Common myeloid progenitor, CD34-positive (primary cell): ENCODE results near the gene DACT2.
"Not testable (repeated sequence)": the region's sequence is repeated elsewhere in the genome, so short reads cannot be mapped to it uniquely, and the experiment has no call there.

ENCODE experiments used
- CTCF ChIA-PET: fragments of 350-600 bp; sonication (Branson Sonifier 250); formaldehyde crosslinking; loops from one replicate; lab custom pipeline; 2021; ENCODE audit warnings: antibody characterized with exemption; lab: Charles Lee
- POLR2A ChIA-PET: fragments of 350-600 bp; sonication (Branson Sonifier 250); formaldehyde crosslinking; loops from one replicate; lab custom pipeline; 2021; ENCODE audit warnings: antibody characterized with exemption; lab: Charles Lee
- DNase-seq, 3 donors: peaks; one replicate each; pipeline versions ENCODE4 v3.0.0 to v3.0.0-alpha.2; 2013
- H3K27ac ChIP-seq, 2 experiments: 1 replicate in 1 of 2; 2 replicates in 1 of 2; pipeline ENCODE4 v1.7.0; 2013; ENCODE audit warnings: inconsistent platforms in 2 of 2, low read length in 2 of 2, mild to moderate bottlenecking in 2 of 2, low read depth in 1 of 2, moderate library complexity in 1 of 2; ENCODE audit not compliant: severe bottlenecking in 2 of 2, insufficient read depth in 1 of 2, poor library complexity in 1 of 2
- H3K27me3 ChIP-seq, 5 experiments: replicated peaks in 2 of 5; 1 replicate in 3 of 5; 2 replicates in 2 of 5; pipeline versions ENCODE4 v1.6.1 to v1.7.0; 2013; ENCODE audit warnings: low read length in 4 of 5, mild to moderate bottlenecking in 2 of 5, moderate library complexity in 2 of 5, inconsistent platforms in 1 of 5; ENCODE audit not compliant: insufficient read depth in 5 of 5, control insufficient read depth in 4 of 5
- H3K36me3 ChIP-seq, 4 experiments: 1 replicate in 2 of 4; 2 replicates in 2 of 4; pipeline versions ENCODE4 v1.6.1 to v1.7.0; 2013; ENCODE audit warnings: low read length in 3 of 4, control low read depth in 1 of 4, mild to moderate bottlenecking in 1 of 4; ENCODE audit not compliant: control insufficient read depth in 4 of 4, insufficient read depth in 4 of 4
- H3K4me1 ChIP-seq, 4 experiments: 1 replicate in 3 of 4; 2 replicates in 1 of 4; pipeline versions ENCODE4 v1.6.1 to v1.7.1; 2013; ENCODE audit warnings: low read length in 3 of 4, mild to moderate bottlenecking in 3 of 4, control low read depth in 1 of 4, inconsistent platforms in 1 of 4, moderate library complexity in 1 of 4; ENCODE audit not compliant: control insufficient read depth in 4 of 4, insufficient read depth in 4 of 4; ENCODE audit errors: control extremely low read depth in 1 of 4
- H3K4me3 ChIP-seq, 7 experiments: 1 replicate in 4 of 7; 2 replicates in 3 of 7; pipeline versions ENCODE4 v1.5.1 to v1.7.0; 2013; ENCODE audit warnings: mild to moderate bottlenecking in 7 of 7, low read length in 6 of 7, moderate library complexity in 6 of 7, inconsistent platforms in 2 of 7, low read depth in 2 of 7, control low read depth in 1 of 7; ENCODE audit not compliant: insufficient read depth in 4 of 7, control insufficient read depth in 1 of 7; ENCODE audit errors: extremely low read depth in 1 of 7
- H3K9me3 ChIP-seq, 5 experiments: 1 replicate in 4 of 5; 2 replicates in 1 of 5; pipeline versions ENCODE4 v1.6.1 to v1.7.1; 2013; ENCODE audit warnings: low read length in 4 of 5, mild to moderate bottlenecking in 2 of 5, inconsistent platforms in 1 of 5, low read depth in 1 of 5, moderate library complexity in 1 of 5; ENCODE audit not compliant: control insufficient read depth in 4 of 5, insufficient read depth in 2 of 5; ENCODE audit errors: control extremely low read depth in 1 of 5
- WGBS: methylation state at CpG from one replicate; pipeline ENCODE4 v1.1.5; 2013; ENCODE audit not compliant: insufficient coverage; 5-methylcytosine and 5-hydroxymethylcytosine counted together

Gene DACT2

DNA sequence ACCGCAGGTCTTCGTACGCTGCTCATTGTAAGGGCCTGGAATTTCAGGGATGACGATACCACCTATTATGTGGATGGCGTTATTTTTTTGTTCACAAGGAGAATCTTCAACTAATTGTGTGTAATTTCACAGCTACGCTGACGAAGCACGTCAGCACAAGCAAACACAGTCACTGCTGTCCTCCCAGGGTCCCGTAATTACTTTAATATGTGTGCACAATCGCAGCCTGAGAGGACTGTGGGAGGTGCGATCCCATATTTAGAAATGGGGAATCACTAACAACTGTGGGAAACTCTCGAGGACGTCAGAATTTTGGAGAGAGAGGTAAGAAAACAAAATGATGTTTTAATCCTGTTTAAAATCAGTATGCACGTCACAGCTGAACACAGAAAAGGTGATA lies 40.2 kb upstream of the DACT2 start:
- no peak for DNase-seq
- ChIA-PET CTCF (no interaction called here), POLR2A (no interaction called here)
- 87% methylated on average over 14 of the region's 14 CpGs for WGBS
- Histone ChIP-seq H3K36me3 (no peaks in the 10 kb centered on the region), H3K27me3 (peaks cover 0 to 4% (median 0%) of the 10 kb centered on the region in 5 experiments), H3K4me3 (no peak overlapping the region), H3K27ac (no peak overlapping the region), H3K4me1 (no peaks in the 10 kb centered on the region), H3K9me3 (peaks cover 0 to 3% (median 0%) of the 10 kb centered on the region in 5 experiments)

DNA sequence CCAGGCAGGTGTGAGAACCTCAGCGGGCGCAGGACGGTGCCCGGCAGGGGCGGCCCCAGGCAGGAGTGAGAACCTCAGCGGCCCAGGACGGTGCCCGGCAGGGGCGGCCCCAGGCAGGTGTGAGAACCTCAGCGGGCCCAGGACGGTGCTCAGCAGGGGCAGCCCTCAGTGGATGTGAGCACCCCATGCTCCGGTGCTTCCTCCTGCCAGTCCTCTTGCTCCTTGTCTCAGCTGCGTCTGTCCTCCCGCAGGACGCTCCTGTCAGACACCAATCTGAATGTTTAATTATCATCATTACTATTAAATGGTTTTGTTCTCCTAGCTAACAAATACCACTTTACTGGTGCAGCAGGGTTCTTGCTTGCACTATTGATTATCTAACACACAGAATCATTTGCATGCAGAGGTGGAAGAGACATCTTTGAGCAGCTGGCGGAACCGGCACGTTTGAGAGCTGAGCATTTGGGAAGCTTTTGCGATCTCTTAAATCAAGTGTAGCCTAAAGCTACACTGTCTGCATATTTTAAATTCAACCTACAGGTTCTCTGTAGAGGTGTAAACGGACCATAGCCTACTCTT lies 39.4 kb upstream of the DACT2 start:
- DNase-seq: no peak
- POLR2A ChIA-PET: no interaction called here
- H3K9me3 ChIP-seq: peaks cover 0 to 3% (median 0%) of the 10 kb centered on the region in 5 experiments
- no peak overlapping the region for H3K4me3 ChIP-seq
- 92% methylated on average over 7 of the region's 20 CpGs for WGBS
- CTCF ChIA-PET: no interaction called here
- H3K4me1 ChIP-seq: no peaks in the 10 kb centered on the region
- no peaks in the 10 kb centered on the region for H3K36me3 ChIP-seq
- H3K27me3 ChIP-seq: peaks cover 0 to 4% (median 0%) of the 10 kb centered on the region in 5 experiments
- H3K27ac ChIP-seq: no peak overlapping the region

DNA sequence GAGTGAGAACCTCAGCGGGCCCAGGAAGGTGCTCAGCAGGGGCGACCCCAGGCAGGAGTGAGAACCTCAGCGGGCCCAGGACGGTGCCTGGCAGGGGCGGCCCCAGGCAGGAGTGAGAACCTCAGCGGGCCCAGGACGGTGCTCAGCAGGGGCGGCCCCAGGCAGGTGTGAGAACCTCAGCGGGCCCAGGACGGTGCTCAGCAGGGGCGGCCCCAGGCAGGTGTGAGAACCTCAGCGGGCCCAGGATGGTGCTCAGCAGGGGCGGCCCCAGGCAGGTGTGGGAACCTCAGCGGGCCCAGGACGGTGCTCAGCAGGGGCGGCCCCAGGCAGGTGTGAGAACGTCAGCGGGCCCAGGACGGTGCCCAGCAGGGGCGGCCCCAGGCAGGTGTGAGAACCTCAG lies 37.3 kb upstream of the DACT2 start:
- H3K27ac ChIP-seq, H3K4me1 ChIP-seq, H3K9me3 ChIP-seq, H3K4me3 ChIP-seq, DNase-seq, POLR2A ChIA-PET, CTCF ChIA-PET, H3K36me3 ChIP-seq: not testable (repeated sequence)
- WGBS: no CpG with 5 or more reads among the region's 20 CpGs
- H3K27me3 ChIP-seq: peaks cover 0 to 12% (median 0%) of the 10 kb centered on the region in 5 experiments

DNA sequence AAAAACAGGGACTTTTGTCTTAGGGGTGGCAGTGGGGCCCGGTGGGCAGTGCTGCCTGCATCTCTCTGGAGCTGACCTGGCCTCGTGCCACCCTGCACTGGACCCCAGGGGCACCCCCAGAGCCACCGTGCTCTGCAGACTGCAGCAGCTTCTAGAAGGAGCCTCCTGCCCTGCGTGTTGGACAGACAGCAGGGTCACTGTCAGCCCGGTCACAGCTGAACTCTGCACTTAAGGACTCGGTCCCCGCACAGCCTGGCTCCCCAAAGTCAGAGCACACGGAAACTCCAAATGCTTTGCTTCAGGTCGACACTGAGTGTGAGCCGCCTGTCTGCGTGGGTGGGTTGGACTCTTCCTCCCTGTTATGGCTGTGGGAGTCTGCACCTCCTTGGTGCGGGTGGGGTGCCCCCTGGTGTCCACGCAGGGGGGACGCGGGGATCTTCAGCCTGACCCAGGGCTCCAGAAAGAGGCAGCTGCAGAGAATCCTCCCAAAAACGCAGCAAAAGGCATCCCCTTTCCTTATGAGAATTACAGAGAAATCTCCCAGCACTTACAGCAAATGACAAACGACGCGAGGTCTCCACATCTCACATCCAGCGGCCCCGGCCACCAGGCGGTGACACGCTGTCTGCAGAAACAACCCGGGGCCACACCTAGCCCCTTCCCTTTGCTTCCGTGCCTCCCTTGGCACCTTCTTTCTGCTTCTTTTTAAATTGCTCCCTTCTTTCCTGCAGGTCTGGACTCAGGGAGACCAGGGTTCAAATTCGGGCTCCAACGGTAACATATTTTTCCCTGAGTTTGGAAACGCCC lies 36.3 kb upstream of the DACT2 start:
- H3K4me3 ChIP-seq: no peak overlapping the region
- peak; percentile 13 to 38 (median 32) for DNase-seq
- no peaks in the 10 kb centered on the region for H3K36me3 ChIP-seq
- no peaks in the 10 kb centered on the region for H3K4me1 ChIP-seq
- ChIA-PET POLR2A (no interaction called here), CTCF (interaction anchor here (1.5 kb wide), 1 partner anchor 14 kb away, joined by 4 read pairs; no protein-coding TSS in a partner anchor)
- 56% methylated on average over 23 of the region's 28 CpGs for WGBS
- H3K9me3 ChIP-seq: peaks cover 0 to 3% (median 0%) of the 10 kb centered on the region in 5 experiments
- no peak overlapping the region for H3K27ac ChIP-seq
- H3K27me3 ChIP-seq: peaks cover 0 to 12% (median 0%) of the 10 kb centered on the region in 5 experiments

DNA sequence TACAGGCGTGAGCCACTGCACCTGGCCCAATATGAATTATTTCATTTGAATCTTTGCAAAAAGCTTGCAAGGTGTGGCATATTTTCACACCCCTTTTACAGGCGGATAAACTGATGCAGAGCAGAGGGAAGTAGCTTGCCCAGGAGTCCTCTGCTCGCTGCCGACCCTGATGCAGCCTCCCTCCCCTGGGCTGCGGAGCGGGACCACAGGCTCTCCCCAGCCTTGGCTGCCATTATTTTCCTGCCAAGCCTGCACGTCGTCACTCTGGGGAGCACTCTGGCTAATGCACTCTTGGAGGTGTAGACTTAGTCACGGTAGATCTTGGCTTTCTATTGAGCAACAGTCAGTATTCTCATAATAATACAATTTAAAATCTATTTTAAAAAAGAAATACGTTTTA lies 34.8 kb upstream of the DACT2 start:
- no peaks in the 10 kb centered on the region for H3K36me3 ChIP-seq
- no peak overlapping the region for H3K27ac ChIP-seq
- no peak overlapping the region for H3K4me3 ChIP-seq
- no peak for DNase-seq
- no peaks in the 10 kb centered on the region for H3K9me3 ChIP-seq
- H3K4me1 ChIP-seq: no peaks in the 10 kb centered on the region
- ChIA-PET POLR2A (no interaction called here), CTCF (interaction anchor here (1.5 kb wide), 1 partner anchor 16 kb away, joined by 4 read pairs; no protein-coding TSS in a partner anchor)
- WGBS: 77% methylated on average over 8 of the region's 10 CpGs
- peaks cover 0 to 12% (median 5%) of the 10 kb centered on the region in 5 experiments for H3K27me3 ChIP-seq

DNA sequence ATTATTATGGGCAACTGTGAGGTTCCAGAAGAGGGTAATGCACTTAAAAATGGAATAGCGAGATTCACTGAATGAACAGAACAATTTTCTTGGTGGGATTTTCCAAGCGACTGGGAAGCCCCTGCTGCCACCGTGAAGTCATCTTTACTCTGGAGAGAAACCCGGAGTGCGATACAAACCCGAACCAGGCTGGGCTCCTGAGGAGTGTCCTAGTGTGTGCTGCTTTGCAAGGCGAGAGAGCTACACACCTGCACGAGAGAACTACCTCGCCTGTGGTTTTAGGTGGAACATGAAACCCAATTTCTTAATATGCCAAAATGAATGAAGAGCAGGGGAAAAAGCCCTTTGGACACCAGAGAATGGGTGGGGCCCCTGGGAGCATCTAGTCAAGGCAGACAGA lies 33.5 kb upstream of the DACT2 start:
- DNase-seq: no peak
- CTCF ChIA-PET: no interaction called here

DNA sequence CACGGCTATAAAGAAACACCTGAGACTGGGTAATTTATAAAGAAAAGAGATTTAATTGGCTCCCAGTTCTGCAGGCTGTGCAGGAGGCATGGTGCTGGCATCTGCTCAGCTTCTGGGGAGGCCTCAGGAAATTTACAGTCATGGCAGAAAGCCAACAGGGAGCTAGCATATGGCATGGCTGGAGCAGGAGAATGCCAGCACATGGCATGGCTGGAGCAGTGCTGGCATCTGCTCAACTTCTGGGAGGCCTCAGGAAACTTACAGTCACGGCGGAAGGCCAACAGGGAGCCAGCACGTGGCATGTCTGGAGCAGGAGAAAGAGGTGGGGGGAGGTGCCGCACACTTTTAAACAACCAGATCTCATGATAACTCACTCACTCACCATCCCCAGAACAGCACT lies 32.5 kb upstream of the DACT2 start:
- ChIA-PET CTCF (no interaction called here), POLR2A (no interaction called here)
- H3K9me3 ChIP-seq: no peaks in the 10 kb centered on the region
- H3K27me3 ChIP-seq: peaks cover 0 to 28% (median 7%) of the 10 kb centered on the region in 5 experiments
- H3K36me3 ChIP-seq: no peaks in the 10 kb centered on the region
- no peak for DNase-seq
- H3K4me3 ChIP-seq: no peak overlapping the region
- WGBS: 100% methylated on average over 1 of the region's 5 CpGs
- H3K27ac ChIP-seq: no peak overlapping the region
- no peaks in the 10 kb centered on the region for H3K4me1 ChIP-seq

More for the DNA sequence above, 33.5 kb upstream of the DACT2 start:
- Histone ChIP-seq H3K27ac (no peak overlapping the region), H3K36me3 (no peaks in the 10 kb centered on the region), H3K9me3 (no peaks in the 10 kb centered on the region), H3K4me1 (no peaks in the 10 kb centered on the region), H3K4me3 (no peak overlapping the region), H3K27me3 (peaks cover 0 to 19% (median 7%) of the 10 kb centered on the region in 5 experiments)
- WGBS: 87% methylated on average over 7 of the region's 9 CpGs
- POLR2A ChIA-PET: no interaction called here
